ENCODE results near the gene RELN. TPM values are rescaled to one million over a fixed set of nuclear protein-coding genes. Genes with fewer than 3 reads are reported as not detected.

RELN gene
- total RNA-seq, 4 donors from 2014 or later = 1.8 to 47.4 (median 6.7) TPM

GRCh38 chr7:103947026-103947655 lies 42.3 kb downstream of the RELN start:
- H3K9me3 ChIP-seq = no peaks in the 10 kb centered on the region
- H3K4me1 ChIP-seq = no peaks in the 10 kb centered on the region
- no peak for DNase-seq
- intact Hi-C loops (cut with DNase I; ENCODE audit: low total_unique reads) = no loop called here
- H3K4me3 ChIP-seq = no peak overlapping the region
- H3K27ac ChIP-seq = no peak overlapping the region
- no peaks in the 10 kb centered on the region for H3K36me3 ChIP-seq
- no peaks in the 10 kb centered on the region for H3K27me3 ChIP-seq
- TF ChIP-seq CTCF (IDR thresholded peaks at IDR 0.05) = no peak
- TF ChIP-seq POLR2A (IDR thresholded peaks at IDR 0.05) = no peak

GRCh38 chr7:103944230-103944900 lies 45.1 kb downstream of the RELN start:
- TF ChIP-seq POLR2A (IDR thresholded peaks at IDR 0.05) = no peak
- TF ChIP-seq CTCF (IDR thresholded peaks at IDR 0.05) = no peak
- Histone ChIP-seq H3K36me3 (no peaks in the 10 kb centered on the region), H3K4me3 (no peak overlapping the region), H3K27me3 (no peaks in the 10 kb centered on the region), H3K4me1 (no peaks in the 10 kb centered on the region), H3K9me3 (no peaks in the 10 kb centered on the region), H3K27ac (no peak overlapping the region)
- intact Hi-C loops (cut with DNase I; ENCODE audit: low total_unique reads) = no loop called here
- no peak for DNase-seq

GRCh38 chr7:103941976-103942375 lies 47.5 kb downstream of the RELN start:
- intact Hi-C loops (cut with DNase I; ENCODE audit: low total_unique reads) = no loop called here

GRCh38 chr7:103940382-103941268 lies 48.8 kb downstream of the RELN start:
- Histone ChIP-seq H3K4me3 (no peak overlapping the region), H3K9me3 (no peaks in the 10 kb centered on the region), H3K27ac (no peak overlapping the region), H3K27me3 (no peaks in the 10 kb centered on the region), H3K4me1 (no peaks in the 10 kb centered on the region), H3K36me3 (no peaks in the 10 kb centered on the region)
- no peak for DNase-seq
- TF ChIP-seq POLR2A (IDR thresholded peaks at IDR 0.05) (no peak), CTCF (IDR thresholded peaks at IDR 0.05) (no peak)
- intact Hi-C loops (cut with DNase I; ENCODE audit: low total_unique reads) = no loop called here

More at GRCh38 chr7:103941976-103942375, 47.5 kb downstream of the RELN start:
- no peaks in the 10 kb centered on the region for H3K36me3 ChIP-seq
- H3K9me3 ChIP-seq = no peaks in the 10 kb centered on the region
- no peak overlapping the region for H3K27ac ChIP-seq
- no peaks in the 10 kb centered on the region for H3K4me1 ChIP-seq
- TF ChIP-seq CTCF (IDR thresholded peaks at IDR 0.05) (no peak), POLR2A (IDR thresholded peaks at IDR 0.05) (no peak)
- no peak overlapping the region for H3K4me3 ChIP-seq
- H3K27me3 ChIP-seq = no peaks in the 10 kb centered on the region
- DNase-seq = no peak

GRCh38 chr7:103937680-103938079 lies 51.8 kb downstream of the RELN start:
- H3K27ac ChIP-seq = no peak overlapping the region
- no peaks in the 10 kb centered on the region for H3K27me3 ChIP-seq
- intact Hi-C loops (cut with DNase I; ENCODE audit: low total_unique reads) = no loop called here
- H3K4me3 ChIP-seq = no peak overlapping the region
- no peaks in the 10 kb centered on the region for H3K9me3 ChIP-seq
- H3K4me1 ChIP-seq = no peaks in the 10 kb centered on the region
- TF ChIP-seq CTCF (IDR thresholded peaks at IDR 0.05) (no peak), POLR2A (IDR thresholded peaks at IDR 0.05) (no peak)
- DNase-seq = no peak
- H3K36me3 ChIP-seq = no peaks in the 10 kb centered on the region
